Effector CD8-positive, alpha-beta T cell (primary cell): ENCODE measurements around the gene ARSH.
"Not testable (repeated sequence)": the region's sequence is repeated elsewhere in the genome, so short reads cannot be mapped to it uniquely, and the experiment has no call there.

Experiments
- DNase-seq: peaks from one replicate; lab custom pipeline; 2025; lab: John Stamatoyannopoulos, UW

Gene ARSH

DNA sequence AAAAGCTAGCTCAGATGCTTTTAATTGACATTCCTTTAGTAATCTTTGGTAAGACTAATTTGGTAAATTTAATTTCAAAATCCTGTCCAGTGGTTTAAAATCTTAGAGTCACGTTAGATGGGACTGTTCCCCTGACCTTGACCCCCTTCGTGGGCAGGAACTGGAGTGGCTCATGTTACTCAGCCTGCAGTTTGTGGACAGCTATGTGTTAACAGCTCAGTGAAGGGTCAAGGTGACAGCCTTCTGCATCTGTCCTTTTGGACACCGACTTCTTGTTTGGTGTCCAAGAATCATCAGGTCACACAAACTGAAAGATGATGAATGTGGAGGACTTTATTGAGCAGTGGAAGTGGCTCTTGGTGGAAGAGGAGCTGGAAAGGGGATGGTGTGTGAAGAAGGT, 37.9 kb downstream of the ARSH start:
- no peak for DNase-seq

DNA sequence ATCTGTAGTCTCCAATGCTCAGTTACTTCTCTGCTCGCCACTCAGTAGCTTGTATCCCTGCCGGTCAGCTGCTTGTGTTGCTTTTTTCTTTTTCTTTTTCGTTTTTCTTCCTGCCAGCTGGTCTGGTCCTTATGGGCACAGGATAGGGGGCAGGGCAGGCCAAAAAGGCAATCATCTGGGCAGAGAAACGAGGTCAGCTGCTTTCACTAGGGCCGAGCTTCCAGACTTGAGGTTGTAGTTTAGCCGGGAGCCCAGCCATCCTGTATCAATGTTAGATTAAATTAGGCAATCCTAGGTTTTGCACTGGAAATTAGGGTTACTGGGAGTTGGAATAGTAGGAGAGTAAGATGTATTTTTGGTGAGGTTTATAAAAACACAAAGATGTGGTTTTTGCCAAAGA, 38.3 kb downstream of the ARSH start:
- no peak for DNase-seq

DNA sequence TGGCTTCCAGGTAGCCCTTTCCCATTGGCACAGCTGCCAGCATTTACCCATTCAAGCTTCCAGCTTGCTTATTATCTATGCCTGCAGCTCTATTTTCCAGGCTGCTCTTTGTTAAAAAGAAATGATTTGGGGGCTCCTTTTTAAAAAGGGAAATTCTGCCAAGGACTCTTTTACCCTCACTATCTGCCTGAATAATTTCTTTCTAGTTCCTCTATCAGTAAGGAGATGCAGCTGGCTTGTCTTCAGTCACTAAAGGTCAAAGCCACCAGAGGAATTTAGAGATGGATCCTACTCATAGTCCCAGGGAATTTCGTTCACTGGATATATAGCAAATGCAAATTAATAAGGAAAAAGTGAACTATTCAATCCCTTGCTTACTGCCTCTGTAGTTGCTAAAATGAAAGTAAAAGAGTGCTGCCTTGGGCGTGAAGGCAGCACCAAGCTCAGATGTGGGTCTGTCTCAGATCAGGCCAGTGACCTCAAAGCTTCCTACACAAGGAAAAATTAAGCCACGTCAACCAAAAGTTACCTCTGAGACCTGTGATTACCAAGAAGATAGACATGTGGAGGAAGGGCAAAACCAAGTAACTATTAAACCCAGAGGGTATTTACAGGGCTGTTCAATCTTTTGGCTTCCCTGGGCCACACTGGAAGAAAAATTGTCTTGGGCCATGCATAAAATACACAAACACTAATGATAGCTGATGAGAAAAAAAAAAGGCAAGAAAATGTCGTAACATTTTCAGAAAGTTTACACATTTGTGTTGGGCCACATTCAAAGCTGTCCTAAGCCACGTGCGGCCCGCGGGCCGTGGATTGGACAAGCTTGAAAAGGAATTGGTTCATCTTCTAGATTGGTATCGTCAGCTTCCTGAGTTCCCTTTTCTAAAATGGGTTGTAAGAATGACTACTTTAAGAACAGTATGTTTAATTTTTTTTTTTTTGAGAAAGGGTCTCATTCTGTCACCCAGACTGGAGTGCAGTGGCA, 40.2 kb downstream of the ARSH start:
- no peak for DNase-seq

DNA sequence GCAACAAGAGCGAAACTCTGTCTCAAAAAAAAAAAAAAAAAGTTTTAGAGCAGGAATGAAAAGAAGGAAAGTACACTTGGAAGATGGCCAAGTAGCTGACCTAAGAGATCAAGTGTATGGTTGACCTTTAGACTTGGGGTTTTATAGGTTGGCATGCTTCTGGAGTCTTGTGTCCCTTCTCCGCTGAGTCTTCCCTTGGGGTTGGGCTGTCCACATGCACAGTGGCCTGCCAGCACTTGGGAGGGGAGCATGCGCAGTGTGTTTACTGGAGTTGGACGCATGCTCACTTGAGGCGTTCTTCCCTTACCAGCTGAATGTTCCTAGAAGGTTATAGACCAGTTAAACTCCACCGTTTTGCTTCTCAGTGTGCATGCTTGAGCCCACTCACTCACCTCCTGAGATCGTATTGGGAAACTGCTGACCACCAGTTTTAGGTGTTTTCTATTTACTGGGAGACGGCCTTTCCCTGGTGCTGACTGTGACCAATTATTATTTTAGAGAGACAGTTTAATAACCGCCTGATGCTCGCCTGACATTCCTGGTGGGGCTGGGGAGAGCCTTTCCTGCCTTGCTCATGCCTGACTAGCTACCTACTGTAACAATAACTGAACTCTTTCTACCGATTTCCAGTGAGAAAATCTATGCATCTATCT, 44.3 kb downstream of the ARSH start:
- not testable (repeated sequence) for DNase-seq

- DNase-seq = no peak
Measured at GRCh38 chrX:3052860-3053259, 46.5 kb downstream of the ARSH start.

DNA sequence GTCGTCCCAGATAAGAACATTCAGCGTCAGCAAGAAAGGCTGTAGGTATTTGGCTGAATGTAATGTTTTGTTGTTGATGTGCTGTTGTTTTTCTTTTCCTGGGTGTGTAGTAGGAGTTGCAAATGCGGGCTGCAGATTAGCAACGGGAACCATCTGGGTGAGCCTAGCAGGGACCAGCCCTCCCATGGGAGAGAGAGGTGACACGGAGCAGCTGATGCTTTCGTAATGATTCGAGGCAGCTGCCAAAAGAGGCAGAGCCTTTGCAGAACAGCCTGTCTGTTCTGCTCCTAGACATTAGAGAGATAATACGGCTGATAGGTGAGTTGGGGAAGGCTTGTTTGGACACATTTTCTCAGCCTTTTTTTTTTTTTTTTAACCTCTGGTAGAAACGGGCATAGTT, 60.2 kb downstream of the ARSH start:
- DNase-seq = no peak

DNA sequence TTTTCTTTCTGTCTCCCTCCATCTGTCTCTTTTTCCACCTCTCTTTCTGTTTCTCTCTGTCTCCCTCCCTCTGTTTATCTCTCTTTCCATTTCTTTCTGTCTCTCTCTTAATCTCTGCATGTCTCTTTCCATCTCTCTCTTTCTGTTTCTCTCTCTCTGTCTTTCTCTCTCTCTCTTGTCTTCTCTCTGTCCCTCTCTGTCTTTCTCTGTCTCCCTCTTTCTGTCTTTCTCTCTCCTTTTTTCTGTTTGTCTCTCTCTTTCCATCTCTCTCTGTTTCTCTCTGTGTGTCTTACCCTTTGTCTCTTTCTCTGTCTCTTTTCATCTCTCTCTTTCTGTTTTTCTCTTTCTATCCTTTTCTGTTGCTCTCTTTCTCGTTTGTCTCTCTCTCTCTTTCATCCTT, 69.6 kb downstream of the ARSH start:
- DNase-seq = no peak

DNA sequence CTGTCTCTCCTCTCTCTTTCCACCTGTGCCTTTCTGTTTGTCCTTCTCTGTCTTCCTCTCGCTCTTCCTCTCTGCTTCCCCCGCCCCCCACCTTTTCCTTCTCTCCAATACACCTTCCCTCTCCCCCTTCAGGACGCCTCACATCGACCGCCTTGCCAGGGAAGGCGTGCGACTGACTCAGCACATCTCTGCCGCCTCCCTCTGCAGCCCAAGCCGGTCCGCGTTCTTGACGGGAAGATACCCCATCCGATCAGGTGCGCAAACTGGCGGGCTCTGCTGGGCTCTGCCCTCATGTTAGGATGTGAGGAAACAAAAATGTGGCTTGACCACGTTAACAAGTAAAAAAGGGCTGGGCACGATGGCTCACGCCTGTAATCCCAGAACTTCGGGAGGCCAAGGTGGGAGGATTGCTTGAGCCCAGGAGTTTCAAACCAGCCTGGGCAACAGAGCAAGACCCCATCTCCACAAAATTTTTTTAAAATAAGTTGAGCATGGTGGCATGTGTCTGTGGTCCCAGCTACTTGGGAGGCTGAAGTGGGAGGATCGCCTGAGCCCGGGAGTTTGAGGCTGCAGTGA, 70.2 kb downstream of the ARSH start:
- no peak for DNase-seq
